K562 (cell line): Measurements from ENCODE around the gene ZNF284. TPM values are rescaled to one million over a fixed set of nuclear protein-coding genes. Genes with fewer than 3 reads are reported as not detected.

Experiments used
- BMI1 ChIP-seq: fragments of 150-350 bp; IDR thresholded peaks from 2 replicates; pipeline ENCODE4 v1.6.1; 2014; ENCODE audit warnings: low read length
- CCNT2 ChIP-seq: IDR thresholded peaks from 2 replicates; pipeline ENCODE4 v1.6.1; 2011; ENCODE audit warnings: borderline replicate concordance, low read depth, mild to moderate bottlenecking, moderate library complexity, mixed read lengths, low read length; ENCODE audit not compliant: insufficient read length; ENCODE audit errors: extremely low read depth
- ESRRA ChIP-seq: fragments of 450-650 bp; IDR thresholded peaks from 2 replicates; pipeline ENCODE4 v1.6.1; 2014; ENCODE audit warnings: low read depth, mild to moderate bottlenecking, moderate library complexity, borderline replicate concordance
- FOXP1 ChIP-seq: sonication (generic); formaldehyde crosslinking; IDR thresholded peaks from 2 replicates; pipeline ENCODE4 v1.8.0; 2022; ENCODE audit warnings: mild to moderate bottlenecking, missing genetic modification reagents
- GTF2A2 ChIP-seq: IDR thresholded peaks from 2 replicates; pipeline ENCODE4 v1.6.1; 2016; ENCODE audit warnings: mild to moderate bottlenecking, missing genetic modification characterization, missing compliant biosample characterization
- HDAC8 ChIP-seq: fragments of 450-650 bp; IDR thresholded peaks from 2 replicates; pipeline ENCODE4 v1.6.1; 2016; ENCODE audit warnings: mild to moderate bottlenecking, missing genetic modification characterization, moderate library complexity, missing compliant biosample characterization
- HIVEP1 ChIP-seq: fragments of 250-450 bp; sonication (Bioruptor Pico); IDR thresholded peaks from 2 replicates; pipeline ENCODE4 v1.4.0; 2020; ENCODE audit warnings: mild to moderate bottlenecking
- HMG20A ChIP-seq: fragments of 450-650 bp; formaldehyde crosslinking; conservative IDR thresholded peaks from 2 replicates; pipeline ENCODE4 v1.4.0; 2020; ENCODE audit warnings: mild to moderate bottlenecking, mixed read lengths
- LCOR ChIP-seq: sonication (generic); formaldehyde crosslinking; IDR thresholded peaks from 2 replicates; pipeline ENCODE4 v1.8.0; 2022; ENCODE audit warnings: mild to moderate bottlenecking, missing genetic modification reagents
- MTA2 ChIP-seq: fragments of 450-650 bp; IDR thresholded peaks from 2 replicates; pipeline ENCODE4 v1.6.1; 2016; ENCODE audit warnings: low read depth
- MTF1 ChIP-seq: fragments of 250-450 bp; sonication (Bioruptor Pico); IDR thresholded peaks from 2 replicates; pipeline ENCODE4 v1.9.0; 2021; ENCODE audit warnings: moderate library complexity, mild to moderate bottlenecking, inconsistent platforms, borderline replicate concordance
- NEUROD1 ChIP-seq: fragments of 150-350 bp; IDR thresholded peaks from 2 replicates; pipeline ENCODE4 v1.6.1; 2014; ENCODE audit warnings: borderline replicate concordance, low read length, low read depth; ENCODE audit not compliant: partially characterized antibody
- POLR3A ChIP-seq: IDR thresholded peaks from 2 replicates; pipeline ENCODE4 v1.6.1; 2011; ENCODE audit warnings: borderline replicate concordance, mild to moderate bottlenecking, moderate library complexity; ENCODE audit not compliant: insufficient read length, insufficient read depth; ENCODE audit errors: extremely low read depth
- RNF2 ChIP-seq: sonication (generic); IDR thresholded peaks from 2 replicates; pipeline ENCODE4 v1.6.1; 2016
- SP1 ChIP-seq: sonication (generic); formaldehyde crosslinking; IDR thresholded peaks from 2 replicates; pipeline ENCODE4 v1.8.1; 2022; ENCODE audit warnings: mild to moderate bottlenecking, missing genetic modification reagents
- ZKSCAN3 ChIP-seq: fragments of 250-450 bp; sonication (Bioruptor Pico); IDR thresholded peaks from 2 replicates; pipeline ENCODE4 v1.4.0; 2020
- ZNF174 ChIP-seq: fragments of 250-450 bp; sonication (Bioruptor Pico); IDR thresholded peaks from 2 replicates; pipeline ENCODE4 v1.4.0; 2020; ENCODE audit warnings: mild to moderate bottlenecking
- ZSCAN32 ChIP-seq: fragments of 450-650 bp; formaldehyde crosslinking; IDR thresholded peaks from 2 replicates; pipeline ENCODE4 v1.4.0; 2020; ENCODE audit warnings: mild to moderate bottlenecking, moderate library complexity
- ZZZ3 ChIP-seq: fragments of 450-650 bp; IDR thresholded peaks from 2 replicates; pipeline ENCODE4 v1.6.1; 2016; ENCODE audit warnings: antibody characterized with exemption, mild to moderate bottlenecking, moderate library complexity
- polyA plus RNA-seq, 8 experiments: library from polyadenylated mRNA; depleted of rRNA in 4 of 8; stranded (reverse) in 5 of 8; unstranded in 3 of 8; fragments of >200 nt; fragmentation: Nextera tagmentation in 2 of 8; fragmentation: Illumina TruSeq in 1 of 8; extraction: Ambion mirVana in 2 of 8; extraction: Trizol in 1 of 8; gene quantifications; 2 replicates each; pipeline versions ENCODE4 v1.2.1 to v1.2.3, GENCODE V29; 2011 to 2014; ENCODE audit warnings: inconsistent platforms in 1 of 8, missing spikeins in 1 of 8
- total RNA-seq, 7 experiments: library from RNA; depleted of rRNA in 6 of 7; stranded (reverse); fragments of >200 nt in 6 of 7; fragmentation: Illumina TruSeq in 2 of 7; extraction: Trizol in 2 of 7; gene quantifications; 2 replicates each; pipeline versions ENCODE4 v1.2.1 to v1.2.3, GENCODE V29; 2011 to 2021; ENCODE audit warnings: low replicate concordance in 1 of 7
- TF ChIP-seq, protein P1 (sequence below): IDR thresholded peaks from 2 replicates; pipeline ENCODE4 v1.6.1; 2011; ENCODE audit warnings: borderline replicate concordance, low read depth, mild to moderate bottlenecking, moderate library complexity, low read length; ENCODE audit not compliant: insufficient read depth, poor library complexity, severe bottlenecking
- TF ChIP-seq, protein P2 (sequence below): fragments of 450-650 bp; IDR thresholded peaks from 2 replicates; pipeline ENCODE4 v1.6.1; 2017; ENCODE audit warnings: antibody characterized with exemption
- TF ChIP-seq, protein P3 (sequence below): sonication (generic); formaldehyde crosslinking; IDR thresholded peaks from 2 replicates; pipeline ENCODE4 v1.8.1; 2023; ENCODE audit warnings: mild to moderate bottlenecking, missing genetic modification reagents

Gene ZNF284
- total and polyA plus RNA-seq, 9 of the 15 experiments (the other 6 are each of a cell fraction or from before 2014, with no cell fraction given), result 0.07 to 0.24 (median 0.20) TPM

DNA sequence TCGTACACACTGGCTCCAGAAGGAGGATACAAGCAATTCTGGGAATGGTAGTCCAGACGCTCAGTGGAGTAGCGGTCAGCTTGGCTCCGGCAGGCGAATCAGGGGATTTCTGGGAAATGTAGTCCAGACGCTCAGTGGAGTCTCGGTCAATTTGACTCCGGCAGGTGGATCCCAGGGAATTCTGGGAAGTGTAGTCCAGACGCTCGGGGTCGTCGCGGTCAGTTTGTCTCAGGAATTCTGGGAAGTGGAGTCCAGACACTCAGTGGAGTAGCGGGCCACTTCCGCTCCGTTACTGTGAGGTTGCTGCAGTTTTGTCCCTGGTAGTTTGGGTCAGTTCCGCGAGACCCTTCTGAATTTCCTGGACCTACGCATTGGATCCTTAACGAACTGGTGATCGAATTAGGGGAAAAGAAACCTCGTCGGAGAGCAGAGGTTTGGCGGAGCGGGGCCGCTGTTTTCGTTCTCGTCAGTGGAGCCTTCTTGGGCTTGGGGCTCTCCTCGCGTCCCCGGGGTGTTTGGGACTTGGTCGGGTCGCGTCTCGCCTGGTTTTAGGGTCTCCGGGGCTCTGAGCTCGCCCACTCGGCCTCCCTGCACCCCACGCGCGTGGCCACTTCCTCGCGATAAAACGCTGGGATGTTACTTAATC is 41.3 kb downstream of the ZNF284 start, which contains the start of gene ZNF225 (continued):
- TF ChIP-seq FOXP1 (CRISPR knock-in tag) (no peak), ESRRA (peak; percentile 81; the same call in 1 of the 2 replicates), MTA2 (no peak), POLR3A (no peak), RNF2 (no peak), LCOR (CRISPR knock-in tag) (no peak), ZNF174 (no peak), GTF2A2 (tag) (no peak), HIVEP1 (CRISPR knock-in tag) (no peak), SP1 (0 out of 2 replicates have a peak, but pooled peaks have one; percentile 46), HMG20A (CRISPR knock-in tag) (no peak), ZSCAN32 (CRISPR knock-in tag) (no peak), NEUROD1 (no peak), CCNT2 (no peak), HDAC8 (tag) (no peak), ZKSCAN3 (CRISPR knock-in tag) (no peak), BMI1 (no peak), MTF1 (CRISPR knock-in tag) (no peak), ZZZ3 (no peak)
- TF ChIP-seq, protein P1, sequence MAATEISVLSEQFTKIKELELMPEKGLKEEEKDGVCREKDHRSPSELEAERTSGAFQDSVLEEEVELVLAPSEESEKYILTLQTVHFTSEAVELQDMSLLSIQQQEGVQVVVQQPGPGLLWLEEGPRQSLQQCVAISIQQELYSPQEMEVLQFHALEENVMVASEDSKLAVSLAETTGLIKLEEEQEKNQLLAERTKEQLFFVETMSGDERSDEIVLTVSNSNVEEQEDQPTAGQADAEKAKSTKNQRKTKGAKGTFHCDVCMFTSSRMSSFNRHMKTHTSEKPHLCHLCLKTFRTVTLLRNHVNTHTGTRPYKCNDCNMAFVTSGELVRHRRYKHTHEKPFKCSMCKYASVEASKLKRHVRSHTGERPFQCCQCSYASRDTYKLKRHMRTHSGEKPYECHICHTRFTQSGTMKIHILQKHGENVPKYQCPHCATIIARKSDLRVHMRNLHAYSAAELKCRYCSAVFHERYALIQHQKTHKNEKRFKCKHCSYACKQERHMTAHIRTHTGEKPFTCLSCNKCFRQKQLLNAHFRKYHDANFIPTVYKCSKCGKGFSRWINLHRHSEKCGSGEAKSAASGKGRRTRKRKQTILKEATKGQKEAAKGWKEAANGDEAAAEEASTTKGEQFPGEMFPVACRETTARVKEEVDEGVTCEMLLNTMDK, result no peak
- TF ChIP-seq, protein P2, sequence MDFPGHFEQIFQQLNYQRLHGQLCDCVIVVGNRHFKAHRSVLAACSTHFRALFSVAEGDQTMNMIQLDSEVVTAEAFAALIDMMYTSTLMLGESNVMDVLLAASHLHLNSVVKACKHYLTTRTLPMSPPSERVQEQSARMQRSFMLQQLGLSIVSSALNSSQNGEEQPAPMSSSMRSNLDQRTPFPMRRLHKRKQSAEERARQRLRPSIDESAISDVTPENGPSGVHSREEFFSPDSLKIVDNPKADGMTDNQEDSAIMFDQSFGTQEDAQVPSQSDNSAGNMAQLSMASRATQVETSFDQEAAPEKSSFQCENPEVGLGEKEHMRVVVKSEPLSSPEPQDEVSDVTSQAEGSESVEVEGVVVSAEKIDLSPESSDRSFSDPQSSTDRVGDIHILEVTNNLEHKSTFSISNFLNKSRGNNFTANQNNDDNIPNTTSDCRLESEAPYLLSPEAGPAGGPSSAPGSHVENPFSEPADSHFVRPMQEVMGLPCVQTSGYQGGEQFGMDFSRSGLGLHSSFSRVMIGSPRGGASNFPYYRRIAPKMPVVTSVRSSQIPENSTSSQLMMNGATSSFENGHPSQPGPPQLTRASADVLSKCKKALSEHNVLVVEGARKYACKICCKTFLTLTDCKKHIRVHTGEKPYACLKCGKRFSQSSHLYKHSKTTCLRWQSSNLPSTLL, result no peak
- TF ChIP-seq, protein P3, sequence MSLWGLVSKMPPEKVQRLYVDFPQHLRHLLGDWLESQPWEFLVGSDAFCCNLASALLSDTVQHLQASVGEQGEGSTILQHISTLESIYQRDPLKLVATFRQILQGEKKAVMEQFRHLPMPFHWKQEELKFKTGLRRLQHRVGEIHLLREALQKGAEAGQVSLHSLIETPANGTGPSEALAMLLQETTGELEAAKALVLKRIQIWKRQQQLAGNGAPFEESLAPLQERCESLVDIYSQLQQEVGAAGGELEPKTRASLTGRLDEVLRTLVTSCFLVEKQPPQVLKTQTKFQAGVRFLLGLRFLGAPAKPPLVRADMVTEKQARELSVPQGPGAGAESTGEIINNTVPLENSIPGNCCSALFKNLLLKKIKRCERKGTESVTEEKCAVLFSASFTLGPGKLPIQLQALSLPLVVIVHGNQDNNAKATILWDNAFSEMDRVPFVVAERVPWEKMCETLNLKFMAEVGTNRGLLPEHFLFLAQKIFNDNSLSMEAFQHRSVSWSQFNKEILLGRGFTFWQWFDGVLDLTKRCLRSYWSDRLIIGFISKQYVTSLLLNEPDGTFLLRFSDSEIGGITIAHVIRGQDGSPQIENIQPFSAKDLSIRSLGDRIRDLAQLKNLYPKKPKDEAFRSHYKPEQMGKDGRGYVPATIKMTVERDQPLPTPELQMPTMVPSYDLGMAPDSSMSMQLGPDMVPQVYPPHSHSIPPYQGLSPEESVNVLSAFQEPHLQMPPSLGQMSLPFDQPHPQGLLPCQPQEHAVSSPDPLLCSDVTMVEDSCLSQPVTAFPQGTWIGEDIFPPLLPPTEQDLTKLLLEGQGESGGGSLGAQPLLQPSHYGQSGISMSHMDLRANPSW (CRISPR knock-in tag), result no peak
